ENCODE measurements around the gene RB1.

Gene RB1

DNA sequence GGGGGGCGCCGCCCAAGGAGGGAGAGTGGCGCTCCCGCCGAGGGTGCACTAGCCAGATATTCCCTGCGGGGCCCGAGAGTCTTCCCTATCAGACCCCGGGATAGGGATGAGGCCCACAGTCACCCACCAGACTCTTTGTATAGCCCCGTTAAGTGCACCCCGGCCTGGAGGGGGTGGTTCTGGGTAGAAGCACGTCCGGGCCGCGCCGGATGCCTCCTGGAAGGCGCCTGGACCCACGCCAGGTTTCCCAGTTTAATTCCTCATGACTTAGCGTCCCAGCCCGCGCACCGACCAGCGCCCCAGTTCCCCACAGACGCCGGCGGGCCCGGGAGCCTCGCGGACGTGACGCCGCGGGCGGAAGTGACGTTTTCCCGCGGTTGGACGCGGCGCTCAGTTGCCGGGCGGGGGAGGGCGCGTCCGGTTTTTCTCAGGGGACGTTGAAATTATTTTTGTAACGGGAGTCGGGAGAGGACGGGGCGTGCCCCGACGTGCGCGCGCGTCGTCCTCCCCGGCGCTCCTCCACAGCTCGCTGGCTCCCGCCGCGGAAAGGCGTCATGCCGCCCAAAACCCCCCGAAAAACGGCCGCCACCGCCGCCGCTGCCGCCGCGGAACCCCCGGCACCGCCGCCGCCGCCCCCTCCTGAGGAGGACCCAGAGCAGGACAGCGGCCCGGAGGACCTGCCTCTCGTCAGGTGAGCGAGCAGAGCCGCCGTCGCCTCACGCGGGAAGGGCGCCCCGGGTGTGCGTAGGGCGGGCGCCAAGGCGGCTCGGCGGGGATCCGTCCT is at the start of gene RB1:
RB1 (plus strand) TSS at position 393 of the 784 bp plus-strand sequence; CDS start at position 555, 162 bp downstream.
- peak; percentile 87 for DNase-seq (ENCODE audit: low read depth)
- TF ChIP-seq, protein P1, sequence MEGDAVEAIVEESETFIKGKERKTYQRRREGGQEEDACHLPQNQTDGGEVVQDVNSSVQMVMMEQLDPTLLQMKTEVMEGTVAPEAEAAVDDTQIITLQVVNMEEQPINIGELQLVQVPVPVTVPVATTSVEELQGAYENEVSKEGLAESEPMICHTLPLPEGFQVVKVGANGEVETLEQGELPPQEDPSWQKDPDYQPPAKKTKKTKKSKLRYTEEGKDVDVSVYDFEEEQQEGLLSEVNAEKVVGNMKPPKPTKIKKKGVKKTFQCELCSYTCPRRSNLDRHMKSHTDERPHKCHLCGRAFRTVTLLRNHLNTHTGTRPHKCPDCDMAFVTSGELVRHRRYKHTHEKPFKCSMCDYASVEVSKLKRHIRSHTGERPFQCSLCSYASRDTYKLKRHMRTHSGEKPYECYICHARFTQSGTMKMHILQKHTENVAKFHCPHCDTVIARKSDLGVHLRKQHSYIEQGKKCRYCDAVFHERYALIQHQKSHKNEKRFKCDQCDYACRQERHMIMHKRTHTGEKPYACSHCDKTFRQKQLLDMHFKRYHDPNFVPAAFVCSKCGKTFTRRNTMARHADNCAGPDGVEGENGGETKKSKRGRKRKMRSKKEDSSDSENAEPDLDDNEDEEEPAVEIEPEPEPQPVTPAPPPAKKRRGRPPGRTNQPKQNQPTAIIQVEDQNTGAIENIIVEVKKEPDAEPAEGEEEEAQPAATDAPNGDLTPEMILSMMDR (conservative IDR thresholded peaks at IDR 0.05; ENCODE audit: low read depth, low read length) = no peak
- H3K4me3 ChIP-seq (ENCODE audit: low read depth, low read length) = peak within 1 kb of the TSS; percentile 82

DNA sequence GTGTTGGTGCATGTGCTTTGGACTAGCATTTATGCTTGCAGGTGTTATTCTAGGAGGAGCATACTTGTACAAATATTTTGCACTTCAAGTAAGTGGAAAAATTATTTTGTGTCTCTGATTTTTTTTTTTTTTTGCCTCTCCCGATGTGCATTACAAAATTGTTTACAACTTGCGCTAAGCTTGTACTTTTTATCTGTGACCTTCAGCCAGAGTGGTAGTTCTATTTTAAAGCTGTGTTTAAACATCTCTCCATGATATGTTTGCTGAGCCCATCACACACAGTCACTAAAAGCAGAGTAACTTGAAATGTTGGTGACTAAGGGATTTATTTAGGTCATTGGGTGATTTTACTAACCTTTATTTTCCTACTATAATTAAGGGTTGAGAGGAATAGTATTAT is 49.7 kb upstream of the RB1 start:
- no peak overlapping the region for H3K4me3 ChIP-seq (ENCODE audit: low read depth, low read length)
- TF ChIP-seq, protein P1 (conservative IDR thresholded peaks at IDR 0.05; ENCODE audit: low read depth, low read length) = no peak
- DNase-seq (ENCODE audit: low read depth) = no peak

GRCh38 chr13:48255090-48255489 is 48.5 kb upstream of the RB1 start:
- no peak for DNase-seq (ENCODE audit: low read depth)
- TF ChIP-seq, protein P1 (conservative IDR thresholded peaks at IDR 0.05; ENCODE audit: low read depth, low read length) = no peak
- no peak overlapping the region for H3K4me3 ChIP-seq (ENCODE audit: low read depth, low read length)

GRCh38 chr13:48255954-48256353 is 47.6 kb upstream of the RB1 start:
- TF ChIP-seq, protein P1 (conservative IDR thresholded peaks at IDR 0.05; ENCODE audit: low read depth, low read length) = no peak
- H3K4me3 ChIP-seq (ENCODE audit: low read depth, low read length) = no peak overlapping the region
- DNase-seq (ENCODE audit: low read depth) = no peak

GRCh38 chr13:48258002-48258401 is 45.5 kb upstream of the RB1 start:
- TF ChIP-seq, protein P1 (conservative IDR thresholded peaks at IDR 0.05; ENCODE audit: low read depth, low read length) = no peak
- DNase-seq (ENCODE audit: low read depth) = no peak
- H3K4me3 ChIP-seq (ENCODE audit: low read depth, low read length) = no peak overlapping the region

DNA sequence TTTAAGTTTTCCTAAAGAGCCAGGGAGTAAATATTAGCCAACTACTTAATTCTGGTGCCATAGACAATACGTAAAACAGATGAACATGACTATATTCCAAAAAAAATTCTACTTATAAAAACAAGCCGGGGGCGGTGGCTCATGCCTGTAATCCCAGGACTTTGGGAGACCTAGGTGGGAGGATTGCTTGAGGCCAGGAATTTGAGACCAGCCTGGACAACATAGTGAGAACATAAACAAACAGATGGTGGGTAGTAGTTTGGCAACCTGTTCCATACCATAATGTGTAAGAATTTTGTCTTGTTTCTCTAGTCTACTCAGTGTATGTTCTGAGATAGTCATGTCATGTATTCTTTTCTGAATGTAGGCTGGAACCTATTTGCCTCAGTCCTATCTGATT is 45.1 kb upstream of the RB1 start:
- no peak for DNase-seq (ENCODE audit: low read depth)
- no peak overlapping the region for H3K4me3 ChIP-seq (ENCODE audit: low read depth, low read length)
- TF ChIP-seq, protein P1 (conservative IDR thresholded peaks at IDR 0.05; ENCODE audit: low read depth, low read length) = no peak

DNA sequence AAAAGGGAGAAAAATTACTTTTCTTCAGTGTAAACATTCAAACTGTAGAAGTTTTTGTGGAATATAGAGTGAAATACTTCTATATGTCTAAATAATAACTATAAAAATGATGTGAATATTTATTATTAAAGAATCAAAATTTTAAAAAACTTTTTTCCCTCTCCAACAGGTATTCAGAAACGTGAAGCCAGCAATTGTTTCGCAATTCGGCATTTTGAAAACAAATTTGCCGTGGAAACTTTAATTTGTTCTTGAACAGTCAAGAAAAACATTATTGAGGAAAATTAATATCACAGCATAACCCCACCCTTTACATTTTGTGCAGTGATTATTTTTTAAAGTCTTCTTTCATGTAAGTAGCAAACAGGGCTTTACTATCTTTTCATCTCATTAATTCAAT is 42.6 kb upstream of the RB1 start:
- TF ChIP-seq, protein P1 (conservative IDR thresholded peaks at IDR 0.05; ENCODE audit: low read depth, low read length) = no peak
- no peak for DNase-seq (ENCODE audit: low read depth)
- H3K4me3 ChIP-seq (ENCODE audit: low read depth, low read length) = no peak overlapping the region

All from choroid plexus epithelial cell (primary cell).